ENCODE measurements around the gene DLX2. TPM values are rescaled to one million over a fixed set of nuclear protein-coding genes. Genes with fewer than 3 reads are reported as not detected.
A peak's percentile ranks its signal among the peaks of the same experiment; 100 is the strongest.

DLX2 gene
- polyA plus RNA-seq, 1 donor from 2014 or later = 7.7 TPM

GRCh38 chr2:172095146-172095904 is 7.4 kb downstream of the DLX2 start:
- Histone ChIP-seq H2AFZ (ENCODE audit: low read depth, low read length) (no peak overlapping the region), H3F3A (ENCODE audit: insufficient read depth, low read length, poor library complexity, severe bottlenecking) (peaks cover 5% of the 10 kb centered on the region), H3K27ac (ENCODE audit: low read length) (peak overlapping the region; percentile 93), H3K9me2 (ENCODE audit: insufficient read depth, low read length) (no peaks in the 10 kb centered on the region), H3K4me3 (ENCODE audit: low read length) (peak overlapping the region; percentile 85), H3K27me3 (ENCODE audit: insufficient read depth, low read depth, low read length) (peaks cover 11% of the 10 kb centered on the region), H3K4me2 (ENCODE audit: low read length) (peak overlapping the region; percentile 92), H3K36me3 (ENCODE audit: insufficient read depth, low read length) (no peaks in the 10 kb centered on the region), H3K9me3 (ENCODE audit: low read length) (no peaks in the 10 kb centered on the region), H3K9ac (ENCODE audit: low read length) (peak overlapping the region; percentile 92), H4K20me1 (ENCODE audit: insufficient read depth) (peaks cover 3% of the 10 kb centered on the region), H3K79me2 (replicated peaks; ENCODE audit: insufficient read depth, low read length) (peaks cover 76% of the 10 kb centered on the region)
- TF ChIP-seq RAD21 (conservative IDR thresholded peaks at IDR 0.05) (no peak), REST (IDR thresholded peaks at IDR 0.05; ENCODE audit: borderline replicate concordance) (peak; percentile 13), TAF1 (IDR thresholded peaks at IDR 0.05; ENCODE audit: low read depth) (peak; percentile 66), SMC3 (conservative IDR thresholded peaks at IDR 0.05; ENCODE audit: poor library complexity) (no peak), EP300 (conservative IDR thresholded peaks at IDR 0.05; ENCODE audit: poor library complexity, severe bottlenecking) (peak; percentile 58), POLR2AphosphoS5 (IDR thresholded peaks at IDR 0.05) (peak; percentile 72)

DNA sequence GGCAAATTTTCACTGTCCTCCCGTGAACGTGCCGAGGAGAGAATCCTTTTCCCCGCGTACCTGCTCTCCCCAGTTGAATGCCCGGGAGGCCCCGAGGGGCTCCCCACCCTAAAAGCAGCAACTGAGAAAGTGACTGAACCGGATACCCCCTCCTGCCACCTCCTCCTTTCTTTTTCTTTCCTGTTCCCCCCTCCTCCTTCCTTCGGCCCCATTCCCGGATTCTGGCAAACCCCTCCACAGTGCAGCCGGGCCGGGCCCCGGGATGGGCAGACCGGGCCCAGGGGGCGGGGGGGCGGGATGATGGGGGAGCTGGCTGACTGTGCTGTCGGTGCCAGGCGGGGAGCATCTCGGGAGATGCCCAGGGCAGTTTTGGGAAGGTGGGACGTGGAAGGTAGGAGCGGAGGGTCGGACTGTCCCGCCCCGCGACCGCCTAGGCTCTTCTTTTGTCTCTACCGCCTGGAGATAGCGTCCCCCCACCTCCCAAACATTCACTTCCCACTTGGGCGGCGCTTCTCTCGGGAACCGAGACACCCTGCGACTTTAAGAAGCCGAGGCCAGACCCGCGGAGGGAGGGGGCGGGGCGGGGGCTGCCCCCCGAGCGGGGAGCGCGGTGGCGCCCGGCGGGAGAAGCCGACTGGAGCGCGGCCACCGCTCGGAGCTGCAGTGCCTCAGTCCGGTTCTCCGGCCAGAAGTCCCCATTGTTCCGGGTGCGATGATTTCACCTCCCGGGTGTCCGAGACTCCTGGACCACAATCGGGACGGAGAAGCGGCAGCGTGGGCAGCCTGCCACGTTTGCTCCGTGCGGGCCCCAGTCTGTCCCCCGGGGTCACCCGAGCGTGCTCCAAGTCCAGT is 8.2 kb downstream of the DLX2 start:
- H3K36me3 ChIP-seq (ENCODE audit: insufficient read depth, low read length) = no peaks in the 10 kb centered on the region
- peak overlapping the region; percentile 85 for H3K4me3 ChIP-seq (ENCODE audit: low read length)
- peaks cover 76% of the 10 kb centered on the region for H3K79me2 ChIP-seq (replicated peaks; ENCODE audit: insufficient read depth, low read length)
- peak overlapping the region; percentile 92 for H3K4me2 ChIP-seq (ENCODE audit: low read length)
- no peak for TF ChIP-seq EP300 (conservative IDR thresholded peaks at IDR 0.05; ENCODE audit: poor library complexity, severe bottlenecking)
- no peak for TF ChIP-seq RAD21 (conservative IDR thresholded peaks at IDR 0.05)
- no peak for TF ChIP-seq SMC3 (conservative IDR thresholded peaks at IDR 0.05; ENCODE audit: poor library complexity)
- no peak for TF ChIP-seq CTCF (IDR thresholded peaks at IDR 0.05; ENCODE audit: poor library complexity, severe bottlenecking)
- TF ChIP-seq MXI1 (conservative IDR thresholded peaks at IDR 0.05; ENCODE audit: poor library complexity, severe bottlenecking) = no peak
- TF ChIP-seq TAF1 (IDR thresholded peaks at IDR 0.05; ENCODE audit: low read depth) = no peak
- TF ChIP-seq EZH2 (IDR thresholded peaks at IDR 0.05; ENCODE audit: borderline replicate concordance, insufficient read depth, low read length, poor library complexity, severe bottlenecking) = no peak
- no peak for TF ChIP-seq POLR2AphosphoS5 (IDR thresholded peaks at IDR 0.05)
- no peak for TF ChIP-seq REST (IDR thresholded peaks at IDR 0.05; ENCODE audit: borderline replicate concordance)
- H3K9me2 ChIP-seq (ENCODE audit: insufficient read depth, low read length) = no peaks in the 10 kb centered on the region
- H2AFZ ChIP-seq (ENCODE audit: low read depth, low read length) = no peak overlapping the region
- peak overlapping the region; percentile 93 for H3K27ac ChIP-seq (ENCODE audit: low read length)
- H3K27me3 ChIP-seq (ENCODE audit: insufficient read depth, low read depth, low read length) = peaks cover 11% of the 10 kb centered on the region
- no peaks in the 10 kb centered on the region for H4K20me1 ChIP-seq (ENCODE audit: insufficient read depth)
- H3F3A ChIP-seq (ENCODE audit: insufficient read depth, low read length, poor library complexity, severe bottlenecking) = peaks cover 5% of the 10 kb centered on the region
- H3K9ac ChIP-seq (ENCODE audit: low read length) = peak overlapping the region; percentile 92
- H3K9me3 ChIP-seq (ENCODE audit: low read length) = no peaks in the 10 kb centered on the region

Measured in neural cell (in vitro differentiated cells).